IMR-90 (cell line): ENCODE data around the gene ORAI3. TPM values are rescaled to one million over a fixed set of nuclear protein-coding genes. Genes with fewer than 3 reads are reported as not detected.

Source experiments
- ATAC-seq: fragments of 200-7000 bp; cut with Tn5 transposase; 2 replicates; pipeline ENCODE4 v1.9.1; 2020; ENCODE audit warnings: low read depth, mild to moderate bottlenecking, moderate library complexity
- BruUV-seq: library from RNA; stranded (reverse); fragments of 400-500 nt; replicated peaks from 2 replicates; lab custom pipeline; 2021; lab: Mats Ljungman, UMichigan
- CTCF ChIA-PET: fragments of 300-600 bp; formaldehyde crosslinking; extraction: SDS; loops from one replicate; lab custom pipeline; 2021; ENCODE audit warnings: antibody characterized with exemption; lab: Yijun Ruan, JAX
- POLR2A ChIA-PET: fragments of 300-600 bp; sonication (Branson Sonifier 250); formaldehyde crosslinking; loops from one replicate; lab custom pipeline; 2022; ENCODE audit warnings: antibody characterized with exemption; ENCODE audit not compliant: unreplicated experiment; lab: Charles Lee
- DNase-seq: peaks from one replicate; pipeline ENCODE4 v3.0.0; 2013
- H2AFZ ChIP-seq: replicated peaks from 2 replicates; pipeline ENCODE3; 2013; ENCODE audit warnings: low read length, mild to moderate bottlenecking; ENCODE audit not compliant: poor library complexity
- H2AK5ac ChIP-seq: 2 replicates; pipeline ENCODE4 v1.6.1; 2013; ENCODE audit warnings: low read depth, low read length, inconsistent platforms
- H2AK9ac ChIP-seq: replicated peaks from 2 replicates; pipeline ENCODE3; 2013; ENCODE audit warnings: mild to moderate bottlenecking, low read depth, low read length, moderate library complexity; ENCODE audit not compliant: poor library complexity
- H2BK120ac ChIP-seq: 2 replicates; pipeline ENCODE4 v1.6.1; 2013; ENCODE audit warnings: low read depth, low read length, inconsistent platforms
- H2BK15ac ChIP-seq: 3 replicates; pipeline ENCODE4 v1.6.1; 2013; ENCODE audit warnings: low read depth, low read length, inconsistent platforms
- H2BK20ac ChIP-seq: 2 replicates; pipeline ENCODE4 v1.6.1; 2013; ENCODE audit warnings: low read depth, mild to moderate bottlenecking, inconsistent platforms, low read length, moderate library complexity
- H2BK5ac ChIP-seq: 2 replicates; pipeline ENCODE4 v1.6.1; 2013; ENCODE audit warnings: mild to moderate bottlenecking, low read depth, low read length, inconsistent platforms; ENCODE audit not compliant: poor library complexity, severe bottlenecking
- H3K14ac ChIP-seq: replicated peaks from 2 replicates; pipeline ENCODE4 v1.6.1; 2013; ENCODE audit warnings: low read depth, low read length, inconsistent platforms
- H3K18ac ChIP-seq: 2 replicates; pipeline ENCODE4 v1.6.1; 2013; ENCODE audit warnings: low read depth, low read length, control low read depth
- H3K23ac ChIP-seq: 2 replicates; pipeline ENCODE4 v1.6.1; 2013; ENCODE audit warnings: low read depth, low read length, inconsistent platforms
- H3K27ac ChIP-seq: 2 replicates; pipeline ENCODE4 v1.5.1; 2013; ENCODE audit warnings: mild to moderate bottlenecking, control low read depth, low read length; ENCODE audit not compliant: insufficient read depth
- H3K27me3 ChIP-seq: 2 replicates; pipeline ENCODE4 v1.6.1; 2013; ENCODE audit warnings: low read length; ENCODE audit not compliant: control insufficient read depth, insufficient read depth
- H3K36me3 ChIP-seq: 2 replicates; pipeline ENCODE4 v1.6.1; 2013; ENCODE audit warnings: low read length, mixed read lengths; ENCODE audit not compliant: control insufficient read depth, insufficient read depth
- H3K4ac ChIP-seq: 2 replicates; pipeline ENCODE4 v1.6.1; 2013; ENCODE audit warnings: low read depth, low read length, inconsistent platforms
- H3K4me1 ChIP-seq: 2 replicates; pipeline ENCODE4 v1.6.1; 2013; ENCODE audit warnings: low read length, mixed read lengths; ENCODE audit not compliant: control insufficient read depth, insufficient read depth
- H3K4me2 ChIP-seq: 2 replicates; pipeline ENCODE4 v1.6.1; 2013; ENCODE audit warnings: low read depth, mild to moderate bottlenecking, control low read depth, low read length, moderate library complexity
- H3K4me3 ChIP-seq: 2 replicates; pipeline ENCODE4 v1.5.1; 2013; ENCODE audit warnings: low read depth, mild to moderate bottlenecking, control low read depth, low read length, moderate library complexity; ENCODE audit not compliant: insufficient read depth
- H3K56ac ChIP-seq: 2 replicates; pipeline ENCODE4 v1.6.1; 2013; ENCODE audit warnings: low read length, inconsistent platforms; ENCODE audit not compliant: insufficient read depth; ENCODE audit errors: extremely low read depth
- H3K79me1 ChIP-seq, 2 experiments: 2 replicates each; pipeline ENCODE4 v1.6.1; 2013; ENCODE audit warnings: low read length in 2 of 2, inconsistent platforms in 1 of 2, low read depth in 1 of 2
- H3K9ac ChIP-seq: 2 replicates; pipeline ENCODE4 v1.6.1; 2013; ENCODE audit warnings: low read depth, low read length, control low read depth
- H3K9me1 ChIP-seq: 2 replicates; pipeline ENCODE4 v1.6.1; 2013; ENCODE audit warnings: low read length, inconsistent platforms; ENCODE audit not compliant: insufficient read depth
- H3K9me3 ChIP-seq: 2 replicates; pipeline ENCODE4 v1.6.1; 2013; ENCODE audit warnings: low read length; ENCODE audit not compliant: control insufficient read depth, insufficient read depth
- H4K20me1 ChIP-seq: 2 replicates; pipeline ENCODE4 v1.6.1; 2013; ENCODE audit warnings: low read length, inconsistent platforms; ENCODE audit not compliant: insufficient read depth
- H4K5ac ChIP-seq: 2 replicates; pipeline ENCODE4 v1.6.1; 2013; ENCODE audit warnings: mild to moderate bottlenecking, low read depth, low read length, control low read depth
- H4K8ac ChIP-seq, 2 experiments: 2 replicates each; pipeline ENCODE4 v1.6.1; 2013; ENCODE audit warnings: low read depth in 2 of 2, low read length in 2 of 2, control low read depth in 1 of 2, inconsistent platforms in 1 of 2
- H4K91ac ChIP-seq: 2 replicates; pipeline ENCODE4 v1.6.1; 2013; ENCODE audit warnings: low read depth, low read length, inconsistent platforms; ENCODE audit not compliant: insufficient read depth
- BHLHE40 ChIP-seq: fragments of 150-350 bp; IDR thresholded peaks from 2 replicates; pipeline ENCODE4 v1.6.1; 2016; ENCODE audit warnings: mild to moderate bottlenecking, low read depth, low read length
- CTCF ChIP-seq: conservative IDR thresholded peaks from 2 replicates; pipeline ENCODE4 v1.5.1; 2012; ENCODE audit warnings: mild to moderate bottlenecking, low read depth, low read length, improper control_type of control experiment
- ELK1 ChIP-seq: fragments of 150-350 bp; IDR thresholded peaks from 2 replicates; pipeline ENCODE4 v1.6.1; 2016; ENCODE audit warnings: low read depth, mild to moderate bottlenecking, low read length, moderate library complexity, borderline replicate concordance
- FOS ChIP-seq: fragments of 150-350 bp; IDR thresholded peaks from 2 replicates; pipeline ENCODE4 v1.6.1; 2016; ENCODE audit warnings: low read depth, low read length
- MXI1 ChIP-seq: IDR thresholded peaks from 2 replicates; pipeline ENCODE4 v1.6.1; 2012; ENCODE audit warnings: low read depth, mild to moderate bottlenecking, low read length, moderate library complexity, borderline replicate concordance
- NFE2L2 ChIP-seq: fragments of 150-350 bp; IDR thresholded peaks from 2 replicates; pipeline ENCODE4 v1.6.1; 2016; ENCODE audit warnings: low read depth, mild to moderate bottlenecking, low read length
- SMC3 ChIP-seq: fragments of 150-350 bp; IDR thresholded peaks from 2 replicates; pipeline ENCODE4 v1.6.1; 2016; ENCODE audit warnings: low read depth, mild to moderate bottlenecking, antibody characterized with exemption, low read length, moderate library complexity
- USF2 ChIP-seq: fragments of 150-350 bp; IDR thresholded peaks from 2 replicates; pipeline ENCODE4 v1.6.1; 2017; ENCODE audit warnings: mild to moderate bottlenecking, antibody characterized with exemption, low read length, low read depth
- WGBS, 2 experiments: methylation state at CpG; one replicate each; pipeline versions ENCODE4 v1.1.5 to v1.1.7; 2013; ENCODE audit warnings: missing lambda C conversion rate in 2 of 2; ENCODE audit not compliant: insufficient read length in 1 of 2; ENCODE audit errors: extremely low coverage in 2 of 2; 5-methylcytosine and 5-hydroxymethylcytosine counted together
- dilution Hi-C: fragments of 300-500 bp; cut with HindIII; formaldehyde crosslinking; loops from one replicate; pipeline ENCODE4 v1.14.3; 2018; ENCODE audit warnings: low sequenced_read_pairs; ENCODE audit not compliant: unreplicated experiment
- in situ Hi-C: fragments of 300-500 bp; cut with MboI; formaldehyde crosslinking; loops from 3 replicates; pipeline ENCODE4 v1.14.3; 2019; ENCODE audit warnings: low sequenced_read_pairs, inconsistent platforms, mixed read lengths
- intact Hi-C: fragments of 100-400 bp; cut with micrococcal nuclease; formaldehyde crosslinking; loops from 2 replicates; pipeline ENCODE4 v1.10.0; 2022
- polyA plus RNA-seq, 3 experiments: library from polyadenylated mRNA; depleted of rRNA; stranded (reverse); fragments of >200 nt; gene quantifications; 2 replicates each; pipeline ENCODE4 v1.2.3, GENCODE V29; 2012; ENCODE audit warnings: low replicate concordance in 1 of 3
- total RNA-seq: library from RNA; depleted of rRNA; stranded (reverse); fragments of >200 nt; gene quantifications from 2 replicates; pipeline ENCODE4 v1.2.3, GENCODE V29; 2012

ORAI3 gene
- total and polyA plus RNA-seq, 2 of the 4 experiments (the other 2 are of a cell fraction) = 6.8 to 16.9 TPM

- H3K4ac ChIP-seq = no peak overlapping the region
- no peak overlapping the region for H3K56ac ChIP-seq
- no peak overlapping the region for H3K4me3 ChIP-seq
- peaks cover 8 to 12% of the 10 kb centered on the region in 2 experiments; a peak in 2 of 4 replicates for H3K79me1 ChIP-seq
- no peaks in the 10 kb centered on the region for H3K27me3 ChIP-seq
- intact Hi-C loops = no loop called here
- H2BK20ac ChIP-seq = no peak overlapping the region
- H3K18ac ChIP-seq = no peak overlapping the region
- H4K8ac ChIP-seq = no peak overlapping the region
- no TSS peak for BruUV-seq
- H3K14ac ChIP-seq = no peak overlapping the region
- WGBS, 2 experiments = 98% methylated on average over 4 of the region's 15 CpGs; no CpG with 5 or more reads in 1 of the 2 experiments
- no peak overlapping the region for H2AK5ac ChIP-seq
- in situ Hi-C loops = loop anchor here (10.0 to 25.0 kb wide), 3 partner anchors 105 to 885 kb away; partner anchors contain the start of gene PRSS53
- no peak overlapping the region for H2BK120ac ChIP-seq
- no peak overlapping the region for H4K5ac ChIP-seq
- no peak overlapping the region for H4K91ac ChIP-seq
- no peak overlapping the region for H2BK5ac ChIP-seq
- H4K20me1 ChIP-seq = no peaks in the 10 kb centered on the region; the same call in 1 of the 2 replicates
- no peak overlapping the region for H3K4me2 ChIP-seq
- no peak overlapping the region for H3K23ac ChIP-seq
- dilution Hi-C loops = no loop called here
- no peak for TF ChIP-seq SMC3
- TF ChIP-seq CTCF = no peak
- no peak for TF ChIP-seq USF2
- TF ChIP-seq FOS = no peak
- no peak for TF ChIP-seq NFE2L2
- TF ChIP-seq BHLHE40 = no peak
- TF ChIP-seq MXI1 = no peak
- no peak for TF ChIP-seq ELK1
- DNase-seq (no peak), ATAC-seq (no peak)
- H3K9me1 ChIP-seq = no peaks in the 10 kb centered on the region
- no peaks in the 10 kb centered on the region for H3K9me3 ChIP-seq
- H3K36me3 ChIP-seq = peaks cover 65% of the 10 kb centered on the region
- ChIA-PET POLR2A (no interaction called here), CTCF (no interaction called here)
- no peak overlapping the region for H2AK9ac ChIP-seq
- H3K9ac ChIP-seq = no peak overlapping the region
- no peak overlapping the region for H3K27ac ChIP-seq
- no peaks in the 10 kb centered on the region for H3K4me1 ChIP-seq
- no peak overlapping the region for H2BK15ac ChIP-seq
- no peak overlapping the region for H2AFZ ChIP-seq
These were observed 31.1 kb downstream of the ORAI3 start for GRCh38 chr16:30980023-30980371.
